ENCODE measurements around the gene SPC24.

- TF ChIP-seq CTCF (conservative IDR thresholded peaks at IDR 0.05) (no peak), EZH2 (IDR thresholded peaks at IDR 0.05; ENCODE audit: low read depth) (no peak)
Measured at GRCh38 chr19:11192957-11193939, 37.7 kb upstream of the SPC24 start.

Measured in PC-9 (cell line).